NCI-H1436 (cell line): Measurements from ENCODE around the gene ACTL6B.

Experiments
- DNase-seq: peaks from one replicate; lab custom pipeline; 2025; lab: John Stamatoyannopoulos, UW

Gene ACTL6B

GRCh38 chr7:100599911-100600729 is 56.1 kb downstream of the ACTL6B start:
- no peak for DNase-seq

GRCh38 chr7:100598425-100598824 is 57.8 kb downstream of the ACTL6B start:
- no peak for DNase-seq

DNA sequence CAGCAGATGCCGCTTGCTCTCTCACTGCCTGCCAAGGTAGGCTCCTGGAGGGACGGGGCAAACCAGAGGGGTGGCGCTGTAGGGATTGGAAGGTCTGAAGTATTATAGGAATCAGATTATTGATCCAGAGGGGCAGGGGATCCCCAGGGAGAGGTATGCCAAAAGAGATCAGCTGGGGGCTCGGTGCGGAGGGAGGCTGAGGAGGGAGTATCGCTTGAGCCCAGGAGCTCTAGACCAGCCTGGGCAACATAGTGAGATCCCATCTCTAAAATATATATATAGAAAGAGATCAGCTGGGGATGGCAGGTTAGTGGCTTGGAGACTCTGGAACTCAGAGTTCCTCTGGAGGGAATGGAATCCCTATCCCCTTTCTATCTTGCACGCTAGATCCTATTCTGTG is 61.1 kb downstream of the ACTL6B start:
- no peak for DNase-seq
